ENCODE measurements around the gene SERGEF. TPM values are rescaled to one million over a fixed set of nuclear protein-coding genes. Genes with fewer than 3 reads are reported as not detected.

SERGEF gene
- total and polyA plus RNA-seq, 10 of the 15 experiments (the other 5 are each of a cell fraction or from before 2014, with no cell fraction given): 14.6 to 27.8 (median 22.4) TPM

DNA sequence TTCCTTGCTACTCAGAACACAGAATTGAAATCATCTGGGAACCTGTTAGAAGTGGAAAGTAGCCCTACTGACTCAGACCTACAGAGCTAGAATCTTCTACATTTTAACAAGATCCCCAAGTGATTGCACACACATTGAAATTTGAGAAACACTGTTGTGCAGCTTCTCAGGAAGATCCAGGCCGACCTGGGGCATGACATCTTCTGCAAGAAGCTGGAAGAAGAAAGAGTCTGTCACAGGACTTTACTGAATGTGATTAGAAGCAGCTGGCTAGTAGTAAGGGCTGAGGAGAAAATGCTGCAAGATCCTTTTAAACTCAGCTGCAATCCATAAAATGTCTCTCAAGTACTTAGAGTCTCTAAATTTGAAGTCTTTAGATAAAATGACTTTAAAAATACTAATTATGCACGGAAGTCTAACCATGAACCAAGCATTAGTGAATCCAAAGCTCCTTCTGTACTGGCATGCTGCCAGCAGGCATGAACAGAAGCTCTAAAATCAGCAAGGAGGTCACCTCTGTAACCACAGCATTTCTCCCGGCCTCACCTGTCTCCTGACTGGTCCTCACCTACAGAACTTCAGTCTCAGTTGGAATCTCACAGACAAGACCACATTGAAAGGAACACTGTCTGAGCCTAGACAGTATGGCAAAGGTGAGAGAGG lies 85.0 kb downstream of the SERGEF start:
- DNase-seq (ENCODE audit: low read depth, low spot score): no peak
- Histone ChIP-seq H3K4me2 (ENCODE audit: control insufficient read depth, insufficient read depth) (no peak overlapping the region), H3K27ac (ENCODE audit: control insufficient read depth, insufficient read depth) (no peak overlapping the region), H2AFZ (ENCODE audit: control insufficient read depth, low read depth, low read length) (no peak overlapping the region), H4K20me1 (ENCODE audit: control insufficient read depth, insufficient read depth) (no peaks in the 10 kb centered on the region), H3K79me2 (ENCODE audit: control insufficient read depth, insufficient read depth, low read length) (no peaks in the 10 kb centered on the region), H3K4me3 (no peak overlapping the region), H3K9ac (ENCODE audit: control insufficient read depth, insufficient read depth, low read length) (no peak overlapping the region), H3K36me3 (ENCODE audit: control insufficient read depth in 2 of 2, insufficient read depth in 2 of 2, low read length in 1 of 2) (no peaks in the 10 kb centered on the region; a peak in 2 of 4 replicates), H3K27me3 (replicated peaks in 1 of 2; ENCODE audit: control insufficient read depth in 2 of 2, insufficient read depth in 2 of 2, low read length in 1 of 2) (no peaks in the 10 kb centered on the region), H3K4me1 (ENCODE audit: control insufficient read depth, insufficient read depth, low read length) (no peaks in the 10 kb centered on the region; the same call in 1 of the 2 replicates), H3K9me3 (replicated peaks; ENCODE audit: control insufficient read depth, insufficient read depth, low read length) (no peaks in the 10 kb centered on the region)
- in situ Hi-C loops (cut with MboI): loop anchor here (5.0 kb wide), 1 partner anchor 49 kb away; no protein-coding TSS in a partner anchor
- FAIRE-seq: no peak
- RAD21 ChIA-PET (ENCODE audit: unreplicated experiment): no interaction called here
- SMC1A ChIA-PET (ENCODE audit: uncharacterized antibody, unreplicated experiment): interaction anchor here (0.9 kb wide), 1 partner anchor 17 kb away, joined by 3 read pairs; no protein-coding TSS in a partner anchor
- intact Hi-C loops (cut with micrococcal nuclease; ENCODE audit: unreplicated experiment): no loop called here
- POLR2A ChIA-PET: no interaction called here
- WGBS (ENCODE audit: insufficient coverage, insufficient replicate concordance, low lambda C conversion rate, missing lambda C conversion rate): 62% methylated on average over 3 of the region's 3 CpGs
- CTCF ChIA-PET: interaction anchor here (1.2 to 1.8 kb wide), 2 partner anchors 197 to 329 kb away, joined by 3 to 5 read pairs; no protein-coding TSS in a partner anchor
- no TSS peak for BruUV-seq (replicated peaks)
- TF ChIP-seq SUZ12 (IDR thresholded peaks at IDR 0.05; ENCODE audit: unreplicated experiment): no peak
- ATAC-seq: no peak

DNA sequence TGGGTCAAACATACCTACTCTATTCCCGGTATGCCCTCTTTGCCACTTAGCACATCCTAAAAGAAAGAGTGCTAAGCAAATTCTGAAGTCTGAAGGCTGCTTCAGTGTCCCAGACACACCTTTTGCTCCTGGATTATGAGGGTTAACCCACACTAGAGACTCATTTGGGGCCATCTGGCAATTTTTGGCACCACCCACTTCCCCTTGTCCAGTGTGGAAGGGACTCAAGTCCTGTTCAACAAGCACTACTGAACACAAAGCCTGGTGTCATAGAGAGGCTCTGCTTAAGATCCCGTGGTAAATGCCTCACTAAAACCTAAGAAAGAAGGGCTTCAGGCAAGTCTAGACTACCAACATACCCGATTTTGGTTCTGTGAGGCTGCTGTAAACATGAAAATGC lies 85.8 kb downstream of the SERGEF start:
- Histone ChIP-seq H3K27ac (ENCODE audit: control insufficient read depth, insufficient read depth) (no peak overlapping the region), H3K9me3 (replicated peaks; ENCODE audit: control insufficient read depth, insufficient read depth, low read length) (no peaks in the 10 kb centered on the region), H3K4me2 (ENCODE audit: control insufficient read depth, insufficient read depth) (no peak overlapping the region), H2AFZ (ENCODE audit: control insufficient read depth, low read depth, low read length) (no peak overlapping the region), H3K9ac (ENCODE audit: control insufficient read depth, insufficient read depth, low read length) (no peak overlapping the region), H3K36me3 (ENCODE audit: control insufficient read depth in 2 of 2, insufficient read depth in 2 of 2, low read length in 1 of 2) (no peaks in the 10 kb centered on the region; a peak in 2 of 4 replicates), H3K27me3 (replicated peaks in 1 of 2; ENCODE audit: control insufficient read depth in 2 of 2, insufficient read depth in 2 of 2, low read length in 1 of 2) (no peaks in the 10 kb centered on the region), H4K20me1 (ENCODE audit: control insufficient read depth, insufficient read depth) (no peaks in the 10 kb centered on the region), H3K79me2 (ENCODE audit: control insufficient read depth, insufficient read depth, low read length) (no peaks in the 10 kb centered on the region), H3K4me3 (no peak overlapping the region), H3K4me1 (ENCODE audit: control insufficient read depth, insufficient read depth, low read length) (no peaks in the 10 kb centered on the region; the same call in 1 of the 2 replicates)
- no TSS peak for BruUV-seq (replicated peaks)
- ChIA-PET RAD21 (ENCODE audit: unreplicated experiment) (no interaction called here), SMC1A (ENCODE audit: uncharacterized antibody, unreplicated experiment) (no interaction called here), POLR2A (no interaction called here), CTCF (interaction anchor here (1.2 kb wide), 1 partner anchor 328 kb away, joined by 3 read pairs; no protein-coding TSS in a partner anchor)
- TF ChIP-seq BRCA1 (IDR thresholded peaks at IDR 0.05; ENCODE audit: low read depth, low read length) (no peak), NFXL1 (IDR thresholded peaks at IDR 0.05; ENCODE audit: borderline replicate concordance) (no peak), FOXM1 (IDR thresholded peaks at IDR 0.05; ENCODE audit: low read depth, low read length) (no peak), BMI1 (IDR thresholded peaks at IDR 0.05; ENCODE audit: borderline replicate concordance) (no peak), TCF7 (IDR thresholded peaks at IDR 0.05; ENCODE audit: borderline replicate concordance) (no peak), SREBF1 (IDR thresholded peaks at IDR 0.05; ENCODE audit: low read length) (no peak), RFX5 (IDR thresholded peaks at IDR 0.05; ENCODE audit: low read depth, low read length) (no peak), SMAD1 (IDR thresholded peaks at IDR 0.05; ENCODE audit: low read depth, partially characterized antibody) (no peak), NRF1 (conservative IDR thresholded peaks at IDR 0.05; ENCODE audit: low read depth, low read length) (no peak)
- FAIRE-seq: no peak
- intact Hi-C loops (cut with micrococcal nuclease; ENCODE audit: unreplicated experiment): no loop called here
- WGBS (ENCODE audit: insufficient coverage, insufficient replicate concordance, low lambda C conversion rate, missing lambda C conversion rate): 80% methylated on average over 3 of the region's 3 CpGs
- no peak for DNase-seq (ENCODE audit: low read depth, low spot score)
- no peak for ATAC-seq
- in situ Hi-C loops (cut with MboI): loop anchor here (5.0 kb wide), 1 partner anchor 50 kb away; no protein-coding TSS in a partner anchor
